Skin of body (tissue), 2 donors: ENCODE measurements around the gene HOGA1. TPM values are rescaled to one million over a fixed set of nuclear protein-coding genes. Genes with fewer than 3 reads are reported as not detected.
A peak's percentile ranks its signal among the peaks of the same experiment; 100 is the strongest.
"Not testable (repeated sequence)": the region's sequence is repeated elsewhere in the genome, so short reads cannot be mapped to it uniquely, and the experiment has no call there.

Experiments
- DNase-seq: peaks from one replicate; lab custom pipeline; 2025; lab: John Stamatoyannopoulos, UW
- total RNA-seq: library from RNA; depleted of rRNA; stranded (reverse); fragments of >200 nt; gene quantifications from one replicate; pipeline ENCODE4 v1.2.3, GENCODE V29; 2014

Gene HOGA1
- total RNA-seq, 1 donor from 2014 or later: 0.99 TPM

DNA sequence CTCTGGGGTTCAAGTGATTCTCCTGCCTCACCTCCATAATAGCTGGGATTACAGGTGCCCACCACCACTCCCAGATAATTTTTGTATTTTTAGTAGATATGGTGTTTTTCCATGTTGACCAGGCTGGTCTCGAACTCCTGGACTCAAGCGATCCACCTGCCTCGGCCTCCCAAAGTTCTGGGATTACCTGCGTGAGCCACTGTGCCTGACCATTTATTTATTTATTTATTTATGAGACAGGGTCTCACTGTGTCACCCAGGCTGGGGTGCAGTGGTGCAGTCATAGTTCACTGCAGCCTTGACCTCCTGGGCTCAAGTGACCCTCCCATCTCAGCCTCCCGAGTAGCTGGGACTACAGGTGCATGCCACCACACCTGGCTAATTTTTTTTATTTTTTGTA is 29.9 kb upstream of the HOGA1 start:
- not testable (repeated sequence) for DNase-seq

DNA sequence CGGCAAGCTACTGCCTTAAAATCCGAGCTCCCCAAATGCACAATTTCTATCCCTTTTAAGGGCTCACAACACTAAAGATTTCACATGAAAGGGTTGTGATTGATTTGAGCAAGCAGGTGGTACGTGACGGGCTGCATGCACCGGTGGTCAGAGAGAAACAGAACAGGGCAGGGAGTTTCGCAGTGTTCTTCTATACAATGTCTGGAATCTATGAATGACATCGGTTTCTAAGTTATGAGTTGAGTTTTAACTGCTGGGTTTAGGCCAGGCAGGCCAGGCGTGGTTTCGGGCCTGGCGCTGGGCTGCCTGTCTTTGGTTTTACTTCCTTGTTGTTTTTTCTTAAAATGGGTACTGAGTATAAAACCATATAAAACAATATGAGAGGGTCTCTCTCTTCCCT is 28.6 kb upstream of the HOGA1 start:
- not testable (repeated sequence) for DNase-seq

DNA sequence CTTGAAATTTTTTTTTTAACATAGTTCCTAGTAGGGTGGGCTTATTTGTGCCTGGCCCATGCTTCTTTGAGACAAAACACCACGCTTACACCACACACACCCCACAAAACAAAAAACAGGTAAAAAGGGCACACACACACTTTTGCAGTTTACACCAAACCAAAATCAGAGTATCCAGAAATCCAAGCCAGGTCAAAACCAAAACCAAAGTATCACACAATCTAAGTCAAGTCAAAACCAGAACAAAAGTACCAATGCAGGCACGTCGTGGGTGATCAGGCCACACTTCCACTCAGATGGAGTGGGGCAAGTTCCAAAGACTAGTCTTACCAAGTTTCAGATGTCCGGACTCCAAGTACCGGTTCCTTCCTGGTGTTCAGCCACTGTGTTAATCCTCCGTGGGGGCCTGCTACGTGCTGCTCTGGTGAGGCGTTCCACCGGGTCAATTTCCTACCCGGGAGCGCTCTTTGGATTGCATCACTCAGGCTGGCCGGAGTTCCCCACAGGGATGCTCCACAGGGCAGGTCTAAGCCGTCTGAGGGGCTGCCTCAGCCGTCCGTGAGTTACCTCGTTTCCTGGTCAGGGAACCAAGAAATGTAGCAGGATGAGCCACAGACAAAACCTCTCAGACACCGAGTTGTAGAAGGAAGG is 23.3 kb upstream of the HOGA1 start:
- DNase-seq: not testable (repeated sequence)

DNA sequence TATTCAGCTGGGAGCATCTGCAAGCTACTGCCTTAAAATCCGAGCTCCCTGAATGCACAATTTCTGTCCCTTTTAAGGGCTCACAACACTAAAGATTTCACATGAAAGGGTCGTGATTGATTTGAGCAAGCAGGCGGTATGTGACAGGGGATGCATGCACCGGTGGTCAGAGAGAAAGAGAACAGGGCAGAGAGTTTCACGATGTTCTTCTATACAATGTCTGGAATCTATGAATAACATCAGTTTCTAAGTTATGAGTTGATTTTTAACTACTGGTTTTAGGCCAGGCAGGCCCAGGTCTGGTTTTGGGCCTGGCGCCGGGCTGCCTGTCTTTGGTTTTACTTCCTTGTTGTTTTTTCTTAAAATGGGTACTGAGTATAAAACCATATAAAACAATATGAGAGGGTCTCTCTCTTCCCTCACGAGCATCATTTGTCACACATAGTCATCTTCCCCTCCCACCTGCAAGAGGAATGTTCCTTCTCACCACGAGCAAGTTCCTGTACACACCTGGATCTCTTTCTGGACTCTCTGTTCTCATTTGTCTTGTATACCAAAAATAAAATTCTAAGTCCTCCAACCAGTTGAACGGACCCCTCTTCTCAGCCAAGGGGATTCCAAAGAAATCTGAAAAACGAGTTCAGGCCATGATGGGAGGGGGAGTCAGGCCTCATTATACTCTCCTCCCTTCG is 22.7 kb upstream of the HOGA1 start:
- DNase-seq: not testable (repeated sequence)

DNA sequence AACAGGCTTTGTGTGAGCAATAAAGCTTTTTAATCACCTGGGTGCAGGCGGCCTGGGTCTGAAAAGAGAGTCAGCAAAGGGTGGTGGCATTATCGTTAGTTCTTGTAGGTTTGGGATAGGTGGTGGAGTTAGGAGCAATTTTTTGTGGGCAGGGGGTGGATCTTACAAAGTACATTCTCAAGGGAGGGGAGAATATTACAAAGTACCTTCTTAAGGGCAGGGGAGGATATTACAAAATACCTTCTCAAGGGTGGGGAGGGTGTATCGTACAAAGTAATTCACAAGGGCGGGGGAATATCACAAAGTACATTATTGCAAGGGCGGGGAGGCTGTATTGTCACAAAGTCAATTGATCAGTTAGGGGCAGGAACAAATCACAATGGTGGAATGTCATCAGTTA is 21.9 kb upstream of the HOGA1 start:
- not testable (repeated sequence) for DNase-seq

DNA sequence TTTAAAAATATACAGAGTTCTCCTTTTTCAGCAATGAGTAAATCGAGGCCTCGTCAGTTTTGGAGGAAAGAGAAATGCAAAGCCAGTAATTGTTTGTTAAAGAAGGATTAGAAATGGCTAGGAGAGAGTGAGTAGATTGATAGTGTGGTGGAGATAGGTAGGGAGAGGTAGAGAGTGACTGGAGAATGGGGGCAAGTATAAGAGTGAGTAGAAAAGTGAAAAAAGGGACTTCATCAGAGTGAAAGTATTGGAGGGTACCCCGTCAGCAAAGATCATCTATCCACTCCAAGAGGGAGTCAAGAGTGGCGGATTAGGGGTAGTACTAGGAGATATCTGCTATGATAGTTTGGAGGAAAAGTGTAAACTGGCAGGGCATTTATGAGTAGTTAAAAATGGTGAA is 20.9 kb upstream of the HOGA1 start:
- DNase-seq: no peak

DNA sequence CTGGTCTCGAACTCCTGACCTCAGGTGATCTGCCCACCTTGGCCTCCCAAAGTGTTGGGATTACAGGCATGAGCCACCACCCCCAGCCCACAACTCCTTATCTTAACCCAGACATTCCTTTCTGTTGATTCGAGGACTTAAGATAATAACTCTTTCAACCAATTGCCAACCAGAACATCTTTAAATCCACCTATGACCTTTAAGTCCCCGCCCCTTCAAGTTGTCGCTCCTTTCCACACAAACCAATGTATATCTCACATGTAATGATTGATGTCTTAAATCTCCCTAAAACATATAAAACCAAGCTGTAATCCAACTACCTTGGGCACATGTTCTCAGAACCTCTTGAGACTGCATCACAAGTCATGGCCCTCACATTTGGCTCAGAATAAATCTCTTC is 19.4 kb upstream of the HOGA1 start:
- DNase-seq: no peak

DNA sequence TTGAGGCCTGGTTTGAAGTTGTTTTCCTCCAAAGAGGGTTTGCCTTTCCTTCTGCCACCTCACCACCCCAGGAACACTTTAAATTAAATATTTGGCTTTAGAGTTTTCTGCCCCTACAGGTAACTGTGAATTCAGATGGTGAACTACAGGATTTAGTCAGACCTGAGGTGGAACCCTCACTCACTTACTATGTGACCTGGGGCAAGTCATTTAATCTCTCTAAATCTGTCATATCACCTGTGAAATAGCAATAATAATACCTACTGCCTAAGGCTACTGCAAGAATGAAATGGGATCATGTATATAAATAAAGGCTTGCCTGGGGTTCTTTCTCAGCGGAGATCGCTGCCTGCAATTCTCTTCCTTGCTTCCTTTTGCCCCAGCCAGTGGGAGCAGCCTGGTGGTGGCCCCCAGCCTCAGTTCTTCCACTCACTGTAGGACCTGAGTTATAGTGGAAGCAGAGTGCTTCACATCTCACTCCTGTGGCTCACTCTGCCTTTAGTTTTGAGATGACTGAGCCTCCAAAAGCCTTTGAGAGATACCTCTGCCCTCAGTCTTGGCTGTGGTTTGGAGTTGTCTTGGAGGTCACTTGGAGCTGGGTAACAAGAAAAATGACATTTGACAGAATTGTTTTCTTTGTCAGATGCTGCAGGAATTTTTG is 17.7 kb upstream of the HOGA1 start:
- DNase-seq: no peak

DNA sequence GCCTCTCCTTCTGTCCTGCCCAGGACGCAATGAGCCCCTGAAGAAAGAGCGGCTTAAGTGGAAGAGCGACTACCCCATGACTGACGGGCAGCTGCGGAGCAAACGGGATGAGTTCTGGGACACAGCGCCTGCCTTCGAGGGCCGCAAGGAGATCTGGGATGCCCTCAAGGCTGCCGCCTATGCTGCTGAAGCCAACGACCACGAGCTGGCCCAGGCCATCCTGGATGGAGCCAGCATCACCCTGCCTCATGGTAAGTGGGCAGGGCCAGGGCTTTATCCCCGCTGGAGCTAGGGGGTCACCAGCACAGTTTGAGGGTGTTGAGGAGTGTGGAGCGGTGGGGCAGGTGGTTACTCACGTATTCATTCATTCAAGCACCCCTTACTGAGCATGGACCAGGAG is 16.3 kb upstream of the HOGA1 start:
- DNase-seq: no peak

DNA sequence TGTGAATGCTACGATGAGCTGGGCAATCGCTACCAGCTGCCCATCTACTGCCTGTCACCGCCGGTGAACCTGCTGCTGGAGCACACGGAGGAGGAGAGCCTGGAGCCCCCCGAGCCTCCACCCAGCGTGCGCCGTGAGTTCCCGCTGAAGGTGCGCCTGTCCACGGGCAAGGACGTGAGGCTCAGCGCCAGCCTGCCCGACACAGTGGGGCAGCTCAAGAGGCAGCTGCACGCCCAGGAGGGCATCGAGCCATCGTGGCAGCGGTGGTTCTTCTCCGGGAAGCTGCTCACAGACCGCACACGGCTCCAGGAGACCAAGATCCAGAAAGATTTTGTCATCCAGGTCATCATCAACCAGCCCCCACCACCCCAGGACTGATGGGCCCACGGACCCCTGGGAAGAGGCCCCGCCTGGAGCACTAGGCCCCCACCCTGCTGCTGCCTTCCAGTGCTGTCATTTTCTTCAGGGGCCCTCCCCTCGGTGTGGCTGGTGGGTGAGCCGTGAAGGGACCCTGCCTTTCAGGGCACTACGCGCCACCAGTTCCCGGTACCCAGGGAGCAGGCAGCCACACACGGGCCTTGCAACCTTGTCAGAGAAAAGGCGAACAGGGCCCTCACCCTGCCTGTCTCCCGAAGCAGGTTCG is 13.9 kb upstream of the HOGA1 start:
- DNase-seq: no peak

DNA sequence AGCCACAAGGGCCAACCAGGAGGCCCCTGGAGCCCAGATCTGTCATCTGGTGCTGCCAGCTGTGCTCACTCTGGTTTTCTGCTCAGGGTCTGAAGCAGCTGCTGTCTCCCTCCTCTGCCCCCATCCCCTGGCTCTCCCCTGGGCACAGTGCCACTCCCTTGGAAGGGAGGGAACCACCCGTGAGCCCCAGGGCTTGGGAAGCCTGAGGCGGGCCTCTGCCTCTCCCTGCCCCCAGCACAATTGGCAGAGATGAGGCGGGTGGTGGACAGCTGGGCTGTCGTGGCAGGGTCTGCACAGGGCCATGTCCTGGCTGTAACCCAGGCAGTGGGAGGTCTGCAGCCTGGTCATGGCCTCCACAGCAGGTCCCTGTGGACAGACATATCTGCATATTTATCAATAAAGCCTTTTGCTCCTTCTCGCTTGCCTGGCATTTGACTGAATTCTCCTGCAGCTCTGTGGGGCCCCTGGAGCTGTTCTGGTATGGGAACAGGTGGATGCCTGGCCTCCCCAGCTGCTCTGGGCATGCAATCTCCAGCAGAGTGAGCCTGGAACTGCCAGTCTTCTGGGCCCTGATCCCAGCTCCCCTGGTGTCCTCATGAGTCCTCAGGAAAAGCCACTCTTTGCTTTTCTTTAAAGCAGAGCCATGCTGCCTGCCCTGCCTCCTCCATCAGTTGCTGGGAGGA is 13.3 kb upstream of the HOGA1 start:
- DNase-seq: no peak

DNA sequence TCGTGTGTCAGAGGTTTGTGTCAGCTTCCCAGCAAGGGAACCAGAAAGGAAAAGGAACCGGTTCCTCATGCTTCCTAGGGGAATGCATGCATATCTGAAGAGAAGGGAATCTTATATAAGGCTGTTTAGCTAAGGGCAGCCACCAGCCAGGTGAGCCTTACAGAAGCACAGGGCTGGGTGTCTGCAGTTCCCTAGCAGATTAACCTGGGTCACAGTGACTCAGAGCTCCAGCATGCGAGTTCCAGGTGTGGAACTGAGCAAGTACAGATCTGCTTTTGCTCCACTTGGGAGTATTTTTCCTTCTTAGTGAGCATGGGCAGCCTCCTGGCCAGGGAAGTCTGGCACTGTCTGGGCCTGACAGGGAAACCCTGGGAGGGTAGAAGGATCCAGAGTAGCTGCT is 12.6 kb upstream of the HOGA1 start:
- DNase-seq: no peak

DNA sequence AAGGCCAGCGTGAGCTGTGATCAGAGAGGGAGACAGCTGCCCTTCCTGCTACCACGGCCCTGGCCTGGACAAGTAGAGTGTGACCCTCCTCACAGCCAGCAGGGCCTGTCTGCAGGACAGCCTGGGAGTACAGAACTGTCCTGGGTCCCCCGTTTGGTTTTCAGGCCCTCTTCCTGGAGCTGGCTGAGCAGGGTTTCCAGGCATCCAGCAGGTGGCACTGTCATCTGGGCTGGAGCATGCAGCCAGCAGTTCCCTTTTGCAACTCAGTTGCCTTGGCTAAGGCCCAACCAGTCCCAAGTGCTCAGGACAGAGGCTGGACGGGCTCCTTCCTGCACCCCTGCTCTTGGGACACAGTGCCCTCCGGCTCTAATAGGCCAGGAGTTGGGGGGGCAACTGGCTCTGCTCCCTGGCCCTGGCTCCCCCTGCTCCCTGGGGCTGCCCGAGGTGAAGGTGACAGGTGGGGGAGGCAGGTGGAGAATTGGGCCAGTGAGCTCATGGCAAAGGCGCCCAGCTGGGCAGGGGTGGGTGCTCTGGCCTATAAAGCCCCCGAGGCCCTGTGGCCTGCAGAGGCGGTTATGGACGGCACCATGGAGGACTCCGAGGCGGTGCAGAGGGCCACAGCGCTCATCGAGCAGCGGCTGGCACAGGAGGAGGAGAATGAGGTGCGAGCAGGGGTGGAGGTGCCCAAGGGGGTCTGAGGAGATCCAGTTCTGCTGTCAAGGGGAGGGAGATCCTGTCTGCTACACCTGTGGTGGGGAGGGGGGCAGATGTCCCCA is 11.8 kb upstream of the HOGA1 start, which contains the start of gene ANKRD2:
Gene ANKRD2, plus strand, starts transcription at position 566 of the 776 bp plus-strand sequence. Its CDS starts 10 bp downstream, at position 576.
- DNase-seq: peak; percentile 20

DNA sequence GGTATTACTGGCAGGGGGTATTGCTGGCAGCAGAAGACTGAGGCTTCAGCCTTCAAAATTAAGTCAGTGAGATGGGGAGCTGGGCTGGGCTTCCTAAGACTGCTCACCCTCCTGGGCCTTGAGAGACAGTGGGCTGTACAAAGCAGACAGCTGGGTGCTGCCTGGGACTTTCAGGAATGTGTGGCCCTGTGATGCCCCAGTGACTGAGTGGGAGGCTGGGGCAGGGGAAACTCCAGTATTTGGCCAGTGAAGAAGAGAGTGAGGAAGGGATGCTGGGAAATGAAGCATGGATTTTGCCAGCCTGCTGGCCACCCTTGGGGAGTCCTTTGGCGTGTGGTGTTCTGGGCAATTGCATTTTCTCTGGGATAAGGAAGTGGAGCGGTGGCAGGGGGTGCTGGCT is 11.2 kb upstream of the HOGA1 start:
- DNase-seq: no peak

DNA sequence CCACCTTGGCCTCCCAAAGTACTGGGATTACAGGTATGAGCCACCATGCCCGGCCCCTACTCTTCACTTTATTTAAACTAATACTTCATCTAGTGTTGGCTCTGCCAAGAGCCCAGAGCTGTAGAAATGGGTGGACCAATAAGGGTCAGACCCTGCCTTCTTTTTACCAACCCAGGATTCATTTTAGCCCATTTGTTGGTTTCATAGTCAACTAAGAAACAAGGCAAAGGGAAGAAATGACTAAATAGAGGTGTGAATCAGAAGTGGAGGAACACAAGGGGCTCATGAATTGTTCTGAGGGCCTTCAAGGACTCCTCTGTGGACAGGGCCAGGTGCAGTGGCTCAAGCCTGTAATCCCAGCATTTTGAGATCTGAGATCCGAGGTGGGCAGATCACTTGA is 10.5 kb upstream of the HOGA1 start:
- no peak for DNase-seq

DNA sequence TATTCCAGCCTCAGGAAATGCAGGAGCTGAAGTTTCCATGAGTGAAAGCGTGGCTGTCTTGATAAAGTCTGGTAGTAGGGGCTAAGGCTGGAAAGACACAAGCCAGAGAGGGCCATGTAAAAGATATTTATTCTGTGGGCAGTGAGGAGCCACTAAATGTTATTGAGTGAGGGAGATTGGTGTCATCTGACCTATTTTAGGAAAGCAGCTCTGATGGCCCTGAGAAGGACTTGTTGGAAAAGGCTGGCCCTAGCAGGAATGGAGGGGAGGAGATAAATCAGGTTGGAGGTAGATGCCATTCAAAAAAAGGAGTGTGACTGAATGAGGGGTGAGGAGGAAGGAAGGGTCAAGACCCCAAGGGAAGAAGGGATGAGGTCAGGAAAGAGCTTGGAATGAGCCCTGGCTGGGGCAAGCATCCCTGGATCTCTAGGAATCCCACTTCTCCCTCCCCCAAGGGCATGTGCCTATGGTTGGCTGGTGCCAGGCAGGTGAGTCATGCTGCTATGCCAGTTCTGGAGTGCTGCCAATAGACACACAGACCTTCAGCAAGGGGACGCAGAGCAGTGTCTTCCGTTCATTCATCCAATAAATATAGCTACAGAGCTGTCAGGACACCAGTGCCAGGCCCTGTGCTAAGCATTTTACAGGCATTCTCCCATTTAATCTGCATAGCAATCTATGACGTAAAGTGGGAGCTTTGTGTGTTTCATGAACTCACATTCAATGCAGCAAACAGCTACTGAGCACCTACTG is 9.6 kb upstream of the HOGA1 start:
- DNase-seq: no peak

DNA sequence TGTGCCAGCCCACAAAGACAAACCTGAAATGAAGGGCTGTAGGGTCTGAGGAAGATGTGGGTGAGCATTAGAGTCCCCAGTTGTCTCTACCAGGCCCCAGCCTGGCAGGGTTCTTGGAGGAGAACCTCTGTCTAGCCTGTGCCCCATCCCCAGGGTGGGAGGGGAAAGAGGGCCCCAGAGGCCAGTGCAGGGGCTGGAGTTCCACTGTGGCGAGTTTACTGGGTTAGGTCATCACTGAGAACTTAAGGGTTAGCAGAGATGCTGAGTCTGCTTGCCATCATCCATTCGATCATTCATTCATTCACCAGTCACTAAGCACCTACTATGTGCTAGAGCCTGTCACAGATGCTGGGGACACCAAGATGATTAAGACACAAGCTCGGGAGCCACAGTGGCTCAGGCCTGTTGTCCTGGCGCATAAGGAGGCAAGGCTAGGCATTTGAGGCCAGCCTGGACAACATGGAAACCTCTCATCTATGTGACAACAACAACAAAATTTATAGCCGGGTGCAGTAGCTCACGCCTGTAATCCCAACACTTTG is 9.0 kb upstream of the HOGA1 start:
- no peak for DNase-seq

DNA sequence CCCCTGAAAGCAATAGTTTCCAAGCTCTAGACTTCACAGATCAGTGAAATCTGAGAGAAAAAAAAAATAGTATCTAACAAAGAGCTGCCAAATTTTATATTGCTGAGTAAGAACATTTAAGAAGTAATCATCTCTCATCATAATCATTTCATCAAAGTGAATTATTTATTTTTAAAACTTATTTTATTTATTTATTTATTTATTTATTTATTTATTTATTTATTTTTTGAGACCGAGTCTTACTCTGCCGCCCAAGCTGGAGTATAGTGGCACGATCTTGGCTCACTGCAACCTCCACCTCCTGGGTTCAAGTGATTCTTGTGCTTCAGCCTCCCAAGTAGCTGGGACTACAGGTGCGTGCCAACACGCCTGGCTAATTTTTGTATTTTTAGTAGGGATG is 7.7 kb upstream of the HOGA1 start:
- not testable (repeated sequence) for DNase-seq

DNA sequence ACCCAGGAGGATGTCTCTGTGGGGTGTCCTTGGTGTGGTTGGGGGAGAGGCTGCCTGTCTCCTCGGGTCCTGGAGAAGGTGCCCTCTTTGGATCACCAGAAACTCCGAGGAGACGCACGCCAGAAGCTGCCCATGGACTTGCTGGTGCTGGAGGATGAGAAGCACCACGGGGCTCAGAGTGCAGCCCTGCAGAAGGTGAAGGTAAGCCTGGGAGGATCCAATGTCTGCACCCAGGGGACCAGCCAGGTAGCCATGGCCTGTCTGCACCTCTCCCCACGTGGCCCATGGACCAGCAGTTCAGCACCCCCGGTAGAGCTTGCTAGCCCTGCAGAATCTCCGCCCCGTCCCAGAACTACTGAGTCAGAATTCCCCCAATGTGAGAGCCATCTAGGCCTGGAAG is 6.5 kb upstream of the HOGA1 start:
- no peak for DNase-seq
